ENCODE measurements around the gene HPSE2.

DNA sequence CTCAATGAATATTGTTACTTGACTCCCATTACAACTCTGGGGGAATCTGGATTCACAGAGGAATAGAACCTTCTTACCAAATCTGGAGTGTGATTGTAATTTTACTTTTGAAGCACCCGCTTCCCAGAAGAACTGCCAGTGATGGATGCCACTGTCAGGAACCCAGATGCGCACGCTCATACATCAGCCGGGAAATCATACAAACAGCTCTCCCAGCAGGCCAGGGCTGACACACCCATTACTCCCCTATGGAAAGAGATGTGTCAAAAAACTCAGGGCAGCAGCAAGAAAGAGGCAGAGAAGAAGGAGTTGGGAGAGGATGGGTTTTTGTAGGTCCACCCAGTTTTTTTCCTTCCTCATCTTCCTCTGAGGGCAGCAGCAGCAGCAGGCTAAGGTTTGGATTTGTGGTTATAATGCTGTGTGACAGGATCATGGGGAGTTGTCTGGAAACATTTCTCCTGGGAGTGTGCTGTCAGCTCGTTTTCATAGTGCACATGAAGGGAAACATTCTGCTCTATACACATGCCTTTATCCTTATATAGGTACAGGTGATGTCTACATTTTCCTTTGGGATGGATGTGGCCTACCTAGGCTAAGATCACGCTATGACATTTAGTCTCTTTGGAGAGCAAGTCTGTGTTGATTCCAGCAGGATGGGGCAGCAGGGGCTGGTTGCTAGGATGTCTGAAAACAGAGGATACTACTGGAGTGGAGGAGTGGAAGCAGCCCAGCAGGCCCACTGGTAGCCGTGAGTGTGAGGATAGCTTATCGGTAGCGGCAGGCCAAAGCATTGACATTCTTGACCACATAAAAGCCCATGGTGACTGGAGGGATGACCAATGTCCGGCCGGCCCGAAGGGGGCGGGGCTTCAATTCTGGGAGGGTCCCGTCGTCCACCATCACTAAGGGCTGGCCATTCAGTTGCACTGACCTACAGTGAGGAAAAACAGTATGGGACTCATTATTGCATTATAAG is 776.6 kb downstream of the HPSE2 start:
- no peak for TF ChIP-seq EP300 (IDR thresholded peaks at IDR 0.05; ENCODE audit: borderline replicate concordance)
- TF ChIP-seq RAD21 (IDR thresholded peaks at IDR 0.05; ENCODE audit: low read depth), result no peak
- no peak for TF ChIP-seq TAF1 (IDR thresholded peaks at IDR 0.05; ENCODE audit: low read depth)
- no peak for TF ChIP-seq NFIC (IDR thresholded peaks at IDR 0.05)
- TF ChIP-seq USF1 (IDR thresholded peaks at IDR 0.05), result no peak
- TF ChIP-seq, protein P1, sequence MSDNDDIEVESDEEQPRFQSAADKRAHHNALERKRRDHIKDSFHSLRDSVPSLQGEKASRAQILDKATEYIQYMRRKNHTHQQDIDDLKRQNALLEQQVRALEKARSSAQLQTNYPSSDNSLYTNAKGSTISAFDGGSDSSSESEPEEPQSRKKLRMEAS (IDR thresholded peaks at IDR 0.05), result no peak
- TF ChIP-seq FOXM1 (IDR thresholded peaks at IDR 0.05; ENCODE audit: borderline replicate concordance, low read depth), result no peak
- TF ChIP-seq CEBPB (IDR thresholded peaks at IDR 0.05), result no peak
- no peak for TF ChIP-seq ZBTB7A (IDR thresholded peaks at IDR 0.05; ENCODE audit: low read depth)
- TF ChIP-seq EGR1 (IDR thresholded peaks at IDR 0.05), result no peak
- TF ChIP-seq, protein P2, sequence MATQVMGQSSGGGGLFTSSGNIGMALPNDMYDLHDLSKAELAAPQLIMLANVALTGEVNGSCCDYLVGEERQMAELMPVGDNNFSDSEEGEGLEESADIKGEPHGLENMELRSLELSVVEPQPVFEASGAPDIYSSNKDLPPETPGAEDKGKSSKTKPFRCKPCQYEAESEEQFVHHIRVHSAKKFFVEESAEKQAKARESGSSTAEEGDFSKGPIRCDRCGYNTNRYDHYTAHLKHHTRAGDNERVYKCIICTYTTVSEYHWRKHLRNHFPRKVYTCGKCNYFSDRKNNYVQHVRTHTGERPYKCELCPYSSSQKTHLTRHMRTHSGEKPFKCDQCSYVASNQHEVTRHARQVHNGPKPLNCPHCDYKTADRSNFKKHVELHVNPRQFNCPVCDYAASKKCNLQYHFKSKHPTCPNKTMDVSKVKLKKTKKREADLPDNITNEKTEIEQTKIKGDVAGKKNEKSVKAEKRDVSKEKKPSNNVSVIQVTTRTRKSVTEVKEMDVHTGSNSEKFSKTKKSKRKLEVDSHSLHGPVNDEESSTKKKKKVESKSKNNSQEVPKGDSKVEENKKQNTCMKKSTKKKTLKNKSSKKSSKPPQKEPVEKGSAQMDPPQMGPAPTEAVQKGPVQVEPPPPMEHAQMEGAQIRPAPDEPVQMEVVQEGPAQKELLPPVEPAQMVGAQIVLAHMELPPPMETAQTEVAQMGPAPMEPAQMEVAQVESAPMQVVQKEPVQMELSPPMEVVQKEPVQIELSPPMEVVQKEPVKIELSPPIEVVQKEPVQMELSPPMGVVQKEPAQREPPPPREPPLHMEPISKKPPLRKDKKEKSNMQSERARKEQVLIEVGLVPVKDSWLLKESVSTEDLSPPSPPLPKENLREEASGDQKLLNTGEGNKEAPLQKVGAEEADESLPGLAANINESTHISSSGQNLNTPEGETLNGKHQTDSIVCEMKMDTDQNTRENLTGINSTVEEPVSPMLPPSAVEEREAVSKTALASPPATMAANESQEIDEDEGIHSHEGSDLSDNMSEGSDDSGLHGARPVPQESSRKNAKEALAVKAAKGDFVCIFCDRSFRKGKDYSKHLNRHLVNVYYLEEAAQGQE (IDR thresholded peaks at IDR 0.05; ENCODE audit: low read depth), result no peak
- TF ChIP-seq CREB1 (IDR thresholded peaks at IDR 0.05; ENCODE audit: low read depth), result no peak
